Measurements from ENCODE around the gene RBM44.
"Not testable (repeated sequence)": the region's sequence is repeated elsewhere in the genome, so short reads cannot be mapped to it uniquely, and the experiment has no call there.

Gene RBM44

DNA sequence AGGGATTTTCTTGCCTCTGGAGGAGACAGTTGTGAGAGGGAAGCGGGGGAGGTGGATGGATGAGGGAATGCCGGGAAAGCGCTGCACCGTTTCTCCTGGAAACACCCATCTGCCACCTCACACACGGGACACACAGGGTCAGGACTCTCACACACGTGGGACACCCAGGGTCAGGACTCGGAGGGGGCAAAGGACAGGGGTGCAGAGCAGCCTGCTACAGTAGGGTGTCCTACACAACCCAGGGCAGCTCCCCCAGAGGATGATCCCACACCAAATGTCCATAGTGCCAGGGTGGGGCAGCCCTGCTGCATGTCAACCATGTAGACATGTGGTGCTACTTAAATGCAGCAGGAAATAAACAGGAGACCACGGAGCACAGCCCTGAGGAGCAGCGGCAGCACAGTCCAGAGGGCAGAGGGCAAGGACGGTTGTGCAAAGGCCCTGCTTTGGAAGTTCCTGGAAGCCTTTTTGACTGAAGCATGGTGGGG lies 65.9 kb downstream of the RBM44 start:
- DNase-seq = no peak
- H3K27ac ChIP-seq = no peak overlapping the region
- H3K4me3 ChIP-seq (ENCODE audit: low read depth, low read length) = no peak overlapping the region
- in situ Hi-C loops (cut with HindIII; ENCODE audit: low pct_ligation_motif_present, low sequenced_read_pairs) = no loop called here
- H3K36me3 ChIP-seq (replicated peaks) = no peaks in the 10 kb centered on the region
- peaks cover 3% of the 10 kb centered on the region for H3K27me3 ChIP-seq (replicated peaks)
- TF ChIP-seq, protein P1, sequence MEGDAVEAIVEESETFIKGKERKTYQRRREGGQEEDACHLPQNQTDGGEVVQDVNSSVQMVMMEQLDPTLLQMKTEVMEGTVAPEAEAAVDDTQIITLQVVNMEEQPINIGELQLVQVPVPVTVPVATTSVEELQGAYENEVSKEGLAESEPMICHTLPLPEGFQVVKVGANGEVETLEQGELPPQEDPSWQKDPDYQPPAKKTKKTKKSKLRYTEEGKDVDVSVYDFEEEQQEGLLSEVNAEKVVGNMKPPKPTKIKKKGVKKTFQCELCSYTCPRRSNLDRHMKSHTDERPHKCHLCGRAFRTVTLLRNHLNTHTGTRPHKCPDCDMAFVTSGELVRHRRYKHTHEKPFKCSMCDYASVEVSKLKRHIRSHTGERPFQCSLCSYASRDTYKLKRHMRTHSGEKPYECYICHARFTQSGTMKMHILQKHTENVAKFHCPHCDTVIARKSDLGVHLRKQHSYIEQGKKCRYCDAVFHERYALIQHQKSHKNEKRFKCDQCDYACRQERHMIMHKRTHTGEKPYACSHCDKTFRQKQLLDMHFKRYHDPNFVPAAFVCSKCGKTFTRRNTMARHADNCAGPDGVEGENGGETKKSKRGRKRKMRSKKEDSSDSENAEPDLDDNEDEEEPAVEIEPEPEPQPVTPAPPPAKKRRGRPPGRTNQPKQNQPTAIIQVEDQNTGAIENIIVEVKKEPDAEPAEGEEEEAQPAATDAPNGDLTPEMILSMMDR (IDR thresholded peaks at IDR 0.05; ENCODE audit: low read depth, low read length, missing control alignments) = no peak

DNA sequence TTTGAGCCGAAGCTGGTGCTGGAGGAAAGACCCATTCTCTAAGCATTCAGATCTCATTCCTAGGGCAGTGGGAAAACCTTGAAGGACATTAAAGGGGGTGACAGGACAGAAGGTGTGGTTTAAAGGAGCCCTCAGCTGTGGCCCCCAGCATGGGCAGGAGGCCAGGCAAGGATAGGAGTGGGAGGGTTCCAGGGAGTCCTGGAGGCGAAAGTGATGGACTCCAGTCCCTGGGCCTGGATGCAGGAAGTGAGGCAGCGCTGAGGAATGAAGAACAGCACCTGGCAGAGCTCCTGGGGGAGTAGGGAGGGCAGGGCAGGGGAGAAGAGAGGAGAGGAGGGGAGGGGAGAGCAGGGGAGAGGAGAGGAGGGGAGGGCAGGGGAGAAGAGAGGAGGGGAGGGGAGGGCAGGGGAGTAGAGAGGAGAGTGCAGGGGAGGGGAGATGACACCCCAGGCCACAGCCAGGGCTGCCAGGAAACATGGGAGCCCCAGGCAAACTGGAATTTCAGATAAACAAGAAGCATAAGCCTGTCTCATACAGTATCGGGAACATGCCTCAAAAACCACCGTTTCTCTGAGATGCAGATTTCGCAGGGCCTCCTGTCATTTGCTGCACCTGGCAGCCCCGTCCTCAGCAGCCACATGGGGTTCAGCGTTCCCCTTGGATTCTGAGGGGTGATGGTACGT lies 66.5 kb downstream of the RBM44 start:
- H3K36me3 ChIP-seq (replicated peaks) = no peaks in the 10 kb centered on the region
- H3K27me3 ChIP-seq (replicated peaks) = peaks cover under 1% of the 10 kb centered on the region
- TF ChIP-seq, protein P1 (IDR thresholded peaks at IDR 0.05; ENCODE audit: low read depth, low read length, missing control alignments) = no peak
- no peak for DNase-seq
- H3K4me3 ChIP-seq (ENCODE audit: low read depth, low read length) = no peak overlapping the region
- no peak overlapping the region for H3K27ac ChIP-seq
- in situ Hi-C loops (cut with HindIII; ENCODE audit: low pct_ligation_motif_present, low sequenced_read_pairs) = no loop called here

DNA sequence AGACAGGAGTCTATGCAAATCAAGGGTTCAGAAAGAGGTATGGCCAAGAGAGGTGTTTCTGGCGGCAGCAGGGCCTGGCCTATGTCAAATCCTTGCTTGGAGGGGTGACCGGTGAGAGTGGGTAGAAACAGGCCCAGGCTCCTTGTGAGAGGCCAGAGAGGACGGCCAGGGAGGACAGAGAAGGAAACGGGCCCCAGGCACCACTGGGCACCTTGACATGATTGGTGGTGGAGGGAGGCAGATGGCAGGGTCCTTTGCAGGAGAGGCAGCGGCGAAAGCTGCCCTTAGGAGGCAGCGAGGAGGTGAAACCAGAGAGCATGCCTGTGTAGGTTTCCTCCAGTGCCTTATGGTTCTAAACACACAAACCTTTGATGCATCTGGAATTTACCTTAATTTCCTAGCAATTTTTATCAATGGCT lies 67.1 kb downstream of the RBM44 start:
- peak overlapping the region; percentile 65 for H3K27ac ChIP-seq

GRCh38 chr2:237866101-237866621 lies 67.6 kb downstream of the RBM44 start:
- H3K27ac ChIP-seq = peak overlapping the region; percentile 65
- H3K4me3 ChIP-seq (ENCODE audit: low read depth, low read length) = no peak overlapping the region
- H3K27me3 ChIP-seq (replicated peaks) = no peaks in the 10 kb centered on the region
- DNase-seq = peak; percentile 73
- in situ Hi-C loops (cut with HindIII; ENCODE audit: low pct_ligation_motif_present, low sequenced_read_pairs) = no loop called here
- TF ChIP-seq, protein P1 (IDR thresholded peaks at IDR 0.05; ENCODE audit: low read depth, low read length, missing control alignments) = no peak
- no peaks in the 10 kb centered on the region for H3K36me3 ChIP-seq (replicated peaks)

More for the DNA sequence above, 67.1 kb downstream of the RBM44 start:
- in situ Hi-C loops (cut with HindIII; ENCODE audit: low pct_ligation_motif_present, low sequenced_read_pairs) = no loop called here
- Histone ChIP-seq H3K27me3 (replicated peaks) (no peaks in the 10 kb centered on the region), H3K4me3 (ENCODE audit: low read depth, low read length) (no peak overlapping the region), H3K36me3 (replicated peaks) (no peaks in the 10 kb centered on the region)
- no peak for DNase-seq
- TF ChIP-seq, protein P1 (IDR thresholded peaks at IDR 0.05; ENCODE audit: low read depth, low read length, missing control alignments) = peak; percentile 44

DNA sequence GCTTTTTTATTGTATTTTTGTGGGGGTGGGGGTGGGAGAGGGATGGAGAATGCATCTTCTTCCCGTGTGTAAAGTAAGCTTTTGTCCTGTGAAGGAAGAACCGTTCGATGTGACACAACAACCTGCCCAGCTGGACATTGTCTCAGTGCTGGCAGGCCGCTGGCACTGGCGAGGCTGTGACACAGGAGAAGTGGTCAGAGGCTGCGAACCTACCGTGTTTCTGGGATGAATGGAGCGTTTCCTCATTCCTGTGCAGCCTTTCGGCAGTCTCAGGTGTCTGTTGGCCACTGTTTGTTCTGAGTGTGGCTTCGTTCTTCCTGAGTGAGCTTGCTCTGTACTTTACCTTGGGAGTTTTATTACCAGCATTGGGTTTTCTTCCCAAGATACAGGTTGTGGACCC lies 68.9 kb downstream of the RBM44 start:
- DNase-seq = no peak
- H3K27me3 ChIP-seq (replicated peaks) = no peaks in the 10 kb centered on the region
- H3K36me3 ChIP-seq (replicated peaks) = no peaks in the 10 kb centered on the region
- in situ Hi-C loops (cut with HindIII; ENCODE audit: low pct_ligation_motif_present, low sequenced_read_pairs) = no loop called here
- H3K4me3 ChIP-seq (ENCODE audit: low read depth, low read length) = no peak overlapping the region
- no peak overlapping the region for H3K27ac ChIP-seq
- TF ChIP-seq, protein P1 (IDR thresholded peaks at IDR 0.05; ENCODE audit: low read depth, low read length, missing control alignments) = no peak

GRCh38 chr2:237868074-237868473 lies 69.5 kb downstream of the RBM44 start:
- DNase-seq; H3K36me3 ChIP-seq (replicated peaks); H3K27ac ChIP-seq; H3K27me3 ChIP-seq (replicated peaks); in situ Hi-C loops (cut with HindIII; ENCODE audit: low pct_ligation_motif_present, low sequenced_read_pairs); H3K4me3 ChIP-seq (ENCODE audit: low read depth, low read length): not testable (repeated sequence)
